ENCODE data around the gene WNT7B.

DNA sequence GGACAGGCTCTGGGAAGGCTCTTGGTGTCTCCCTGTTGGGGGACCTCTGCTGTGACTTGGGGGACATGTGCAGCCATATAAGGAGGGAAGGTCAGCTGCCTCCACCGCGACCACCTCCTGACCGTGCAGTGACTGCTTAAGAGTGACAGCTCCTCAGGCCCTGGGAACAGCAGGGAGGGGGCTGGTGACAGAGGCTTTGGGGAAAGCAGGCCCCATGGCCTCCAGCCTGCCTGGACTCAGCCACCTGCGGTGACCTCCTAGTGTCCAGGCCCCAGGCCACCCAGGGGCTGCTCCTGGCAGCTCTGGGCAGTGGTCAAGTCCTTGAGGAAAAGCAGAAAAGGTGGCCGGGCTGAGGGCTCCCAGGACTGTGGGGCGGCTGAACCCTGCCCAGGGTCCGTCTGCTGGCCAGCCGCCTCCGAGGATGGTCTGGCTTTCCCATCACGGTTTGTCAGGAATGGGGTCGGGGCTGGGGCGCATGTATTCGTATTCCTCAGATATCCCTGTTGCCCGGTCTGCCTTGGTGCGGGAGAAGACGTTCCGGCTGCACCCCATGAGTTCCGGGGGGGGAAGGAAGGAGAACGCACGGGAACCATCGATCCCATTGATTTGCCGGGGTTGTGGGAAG lies 96.8 kb downstream of the WNT7B start:
- TF ChIP-seq, protein P1, sequence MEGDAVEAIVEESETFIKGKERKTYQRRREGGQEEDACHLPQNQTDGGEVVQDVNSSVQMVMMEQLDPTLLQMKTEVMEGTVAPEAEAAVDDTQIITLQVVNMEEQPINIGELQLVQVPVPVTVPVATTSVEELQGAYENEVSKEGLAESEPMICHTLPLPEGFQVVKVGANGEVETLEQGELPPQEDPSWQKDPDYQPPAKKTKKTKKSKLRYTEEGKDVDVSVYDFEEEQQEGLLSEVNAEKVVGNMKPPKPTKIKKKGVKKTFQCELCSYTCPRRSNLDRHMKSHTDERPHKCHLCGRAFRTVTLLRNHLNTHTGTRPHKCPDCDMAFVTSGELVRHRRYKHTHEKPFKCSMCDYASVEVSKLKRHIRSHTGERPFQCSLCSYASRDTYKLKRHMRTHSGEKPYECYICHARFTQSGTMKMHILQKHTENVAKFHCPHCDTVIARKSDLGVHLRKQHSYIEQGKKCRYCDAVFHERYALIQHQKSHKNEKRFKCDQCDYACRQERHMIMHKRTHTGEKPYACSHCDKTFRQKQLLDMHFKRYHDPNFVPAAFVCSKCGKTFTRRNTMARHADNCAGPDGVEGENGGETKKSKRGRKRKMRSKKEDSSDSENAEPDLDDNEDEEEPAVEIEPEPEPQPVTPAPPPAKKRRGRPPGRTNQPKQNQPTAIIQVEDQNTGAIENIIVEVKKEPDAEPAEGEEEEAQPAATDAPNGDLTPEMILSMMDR (conservative IDR thresholded peaks at IDR 0.05; ENCODE audit: low read depth, low read length): no peak
- no peak for TF ChIP-seq EZH2 (IDR thresholded peaks at IDR 0.05; ENCODE audit: borderline replicate concordance, low read depth, low read length, poor library complexity, severe bottlenecking)
